Colonic mucosa (tissue), 4 donors: Measurements from ENCODE around the gene PTPRM. TPM values are rescaled to one million over a fixed set of nuclear protein-coding genes. Genes with fewer than 3 reads are reported as not detected.

Experiments used
- DNase-seq: peaks from one replicate; pipeline ENCODE4 v3.0.0-alpha.2; 2020
- H3K27ac ChIP-seq: fragments of 200-600 bp; one replicate; pipeline ENCODE4 v1.8.0; 2021
- H3K27me3 ChIP-seq: fragments of 200-600 bp; one replicate; pipeline ENCODE4 v1.8.0; 2021
- H3K36me3 ChIP-seq: fragments of 200-600 bp; one replicate; pipeline ENCODE4 v1.8.0; 2021
- H3K4me1 ChIP-seq: fragments of 200-600 bp; one replicate; pipeline ENCODE4 v1.8.0; 2021; ENCODE audit warnings: mild to moderate bottlenecking
- H3K4me3 ChIP-seq: fragments of 200-600 bp; one replicate; pipeline ENCODE4 v1.8.0; 2021
- H3K9ac ChIP-seq, 2 donors: one replicate each; pipeline ENCODE4 v1.7.0; 2013; ENCODE audit warnings: control low read depth in 2 of 2, low read depth in 2 of 2, low read length in 2 of 2
- H3K9me3 ChIP-seq: fragments of 200-600 bp; one replicate; pipeline ENCODE4 v1.8.0; 2021
- CTCF ChIP-seq: fragments of 200-600 bp; IDR thresholded peaks from one replicate; pipeline ENCODE4 v1.8.0; 2022; ENCODE audit warnings: antibody characterized with exemption, mild to moderate bottlenecking
- intact Hi-C: fragments of 100-400 bp; cut with DNase I; formaldehyde crosslinking; loops from one replicate; pipeline ENCODE4 v1.14.1; 2022
- total RNA-seq, 2 donors: library from RNA; stranded (reverse); fragmentation: NEBNext Ultra II Directional in 1 of 2; extraction: Animal tissue kit (Norgen Biotek cat#: 25700) in 1 of 2; gene quantifications; one replicate each; pipeline ENCODE4 v1.2.1, GENCODE V29; 2021
- donor health status: healthy.
- donor health status: DM: no; HTN: no; CAD: no.
- donor health status: DM: no; HTN: no; CAD: no.

Gene PTPRM
- total RNA-seq, 2 donors from 2014 or later, result 8.1 to 13.9 TPM

- Histone ChIP-seq H3K9ac (no peak overlapping the region), H3K27me3 (no peaks in the 10 kb centered on the region), H3K4me3 (no peak overlapping the region), H3K36me3 (no peaks in the 10 kb centered on the region), H3K9me3 (no peaks in the 10 kb centered on the region), H3K4me1 (no peaks in the 10 kb centered on the region), H3K27ac (no peak overlapping the region)
- DNase-seq, result no peak
- no peak for TF ChIP-seq CTCF
- intact Hi-C loops, result no loop called here
These were observed 707.3 kb downstream of the PTPRM start for GRCh38 chr18:8274370-8274769.

DNA sequence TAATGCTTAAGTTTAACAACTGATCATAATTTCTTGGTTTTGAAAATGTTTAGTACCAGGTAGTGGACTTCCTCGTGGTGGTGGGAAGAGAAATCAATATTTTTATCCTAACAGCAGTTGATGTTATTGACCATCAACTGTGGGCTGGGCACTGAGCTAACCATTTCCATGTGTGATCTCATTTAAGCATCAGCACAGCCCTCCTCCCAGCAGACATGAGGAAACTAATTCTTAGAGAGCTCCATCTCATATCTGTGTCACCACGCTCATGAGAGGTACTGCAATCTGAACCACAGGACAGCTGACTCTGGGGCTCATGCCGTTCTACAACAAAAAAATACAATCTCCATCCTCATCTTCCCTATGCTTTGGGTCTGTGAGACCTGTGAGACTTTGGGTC, 709.3 kb downstream of the PTPRM start:
- Histone ChIP-seq H3K9ac (no peak overlapping the region), H3K9me3 (no peaks in the 10 kb centered on the region), H3K36me3 (no peaks in the 10 kb centered on the region), H3K27me3 (no peaks in the 10 kb centered on the region), H3K27ac (no peak overlapping the region), H3K4me1 (no peaks in the 10 kb centered on the region), H3K4me3 (no peak overlapping the region)
- TF ChIP-seq CTCF, result no peak
- intact Hi-C loops, result no loop called here
- DNase-seq, result no peak

DNA sequence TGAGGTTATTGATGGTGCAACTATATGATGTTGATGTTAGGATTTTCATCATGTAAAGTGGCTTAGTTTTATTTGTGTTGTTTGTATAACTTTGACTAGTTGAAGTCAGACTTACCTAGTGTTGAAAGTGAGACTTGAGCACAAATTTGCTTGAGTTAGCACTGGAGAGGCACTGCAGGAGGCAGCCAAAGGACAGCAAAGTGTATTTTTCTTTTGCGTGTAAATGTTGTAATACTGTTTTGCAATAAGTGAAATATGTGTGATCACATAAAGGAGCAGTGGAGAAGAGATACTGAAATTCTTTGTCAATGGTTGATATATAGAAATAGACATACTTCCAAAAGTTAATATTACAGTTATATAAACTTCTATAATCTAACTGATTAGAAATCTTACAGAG, 710.2 kb downstream of the PTPRM start:
- Histone ChIP-seq H3K27me3 (no peaks in the 10 kb centered on the region), H3K4me1 (no peaks in the 10 kb centered on the region), H3K4me3 (no peak overlapping the region), H3K9me3 (no peaks in the 10 kb centered on the region), H3K9ac (no peak overlapping the region), H3K36me3 (no peaks in the 10 kb centered on the region), H3K27ac (no peak overlapping the region)
- no peak for TF ChIP-seq CTCF
- intact Hi-C loops, result no loop called here
- DNase-seq, result no peak

DNA sequence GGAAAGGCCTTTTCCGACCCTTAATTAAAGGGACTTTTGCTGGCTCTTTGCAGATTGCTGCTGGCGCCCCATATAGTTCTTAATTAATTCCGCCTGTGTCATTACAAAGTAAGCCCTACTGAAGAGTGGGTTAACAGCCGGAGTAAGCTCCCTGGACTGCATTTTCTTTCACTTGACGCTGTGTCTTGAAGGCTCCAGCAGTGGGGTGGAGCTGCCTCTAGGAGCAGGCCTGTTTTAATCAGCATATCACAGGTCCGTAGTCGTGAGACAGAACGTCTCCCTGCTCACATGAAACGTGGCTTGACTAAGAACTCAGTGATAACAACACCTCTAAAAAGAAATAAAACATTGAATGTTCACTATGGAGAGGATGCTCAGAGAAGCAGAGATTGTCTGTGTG, 712.2 kb downstream of the PTPRM start:
- no peaks in the 10 kb centered on the region for H3K9me3 ChIP-seq
- no peak overlapping the region for H3K27ac ChIP-seq
- TF ChIP-seq CTCF, result no peak
- H3K4me3 ChIP-seq, result no peak overlapping the region
- intact Hi-C loops, result no loop called here
- H3K27me3 ChIP-seq, result no peaks in the 10 kb centered on the region
- DNase-seq, result no peak
- H3K36me3 ChIP-seq, result no peaks in the 10 kb centered on the region
- no peaks in the 10 kb centered on the region for H3K4me1 ChIP-seq
- no peak overlapping the region for H3K9ac ChIP-seq

DNA sequence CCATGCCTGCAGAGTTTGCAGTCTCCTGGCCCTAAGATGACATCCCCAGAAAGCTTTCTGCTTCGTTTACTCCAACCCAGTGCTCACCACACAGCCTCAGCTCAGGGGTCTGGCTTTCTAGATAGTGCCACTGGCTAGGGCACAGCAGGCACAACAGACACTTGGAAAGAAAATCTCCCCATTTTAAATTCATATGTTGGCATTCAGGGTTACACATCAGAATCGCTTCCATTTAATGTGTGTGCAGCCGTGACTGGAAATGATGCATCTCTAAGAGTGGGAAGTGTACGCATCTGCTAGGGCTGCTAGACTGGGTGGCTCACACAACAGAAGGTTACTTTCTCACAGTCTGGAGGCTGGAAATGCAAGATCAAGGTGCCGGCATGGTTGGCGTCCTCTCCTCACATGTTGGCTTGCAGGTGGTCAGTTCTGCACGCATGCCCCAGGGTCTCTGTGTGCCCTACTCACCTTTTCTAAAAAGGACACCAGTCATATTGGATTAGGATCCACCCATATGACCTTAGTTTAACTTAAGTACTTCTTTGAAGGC, 712.7 kb downstream of the PTPRM start:
- Histone ChIP-seq H3K36me3 (no peaks in the 10 kb centered on the region), H3K9ac (no peak overlapping the region), H3K4me1 (no peaks in the 10 kb centered on the region), H3K27me3 (no peaks in the 10 kb centered on the region), H3K4me3 (no peak overlapping the region), H3K27ac (no peak overlapping the region), H3K9me3 (no peaks in the 10 kb centered on the region)
- no peak for TF ChIP-seq CTCF
- intact Hi-C loops, result no loop called here
- no peak for DNase-seq
